ENCODE data around the gene RANBP3.
"Not testable (repeated sequence)": the region's sequence is repeated elsewhere in the genome, so short reads cannot be mapped to it uniquely, and the experiment has no call there.

The RANBP3 gene

DNA sequence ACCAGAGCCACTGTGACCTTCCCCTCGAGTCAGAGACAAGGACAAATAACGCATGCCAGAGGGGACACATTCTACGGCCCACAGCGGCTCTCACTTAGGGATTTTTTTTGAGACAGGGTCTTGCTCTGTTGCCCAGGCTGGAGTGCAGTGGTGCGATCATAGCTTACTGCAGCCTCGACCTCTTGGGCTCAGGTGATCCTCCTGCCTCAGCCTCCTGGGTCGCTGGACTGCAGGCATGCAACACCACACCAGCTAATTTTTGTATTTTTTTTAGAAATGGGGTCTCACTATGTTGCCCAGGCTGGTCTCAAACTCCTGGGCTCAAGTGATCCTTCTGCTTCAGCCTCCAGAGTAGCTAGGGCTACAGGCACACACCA, 28.1 kb upstream of the RANBP3 start:
- not testable (repeated sequence) for DNase-seq

- no peak for DNase-seq
These were observed 27.6 kb upstream of the RANBP3 start for GRCh38 chr19:6005321-6006069.

- DNase-seq = no peak
These were observed 26.0 kb upstream of the RANBP3 start for GRCh38 chr19:6003976-6004375.

GRCh38 chr19:6002591-6002990, 24.7 kb upstream of the RANBP3 start:
- no peak for DNase-seq

DNA sequence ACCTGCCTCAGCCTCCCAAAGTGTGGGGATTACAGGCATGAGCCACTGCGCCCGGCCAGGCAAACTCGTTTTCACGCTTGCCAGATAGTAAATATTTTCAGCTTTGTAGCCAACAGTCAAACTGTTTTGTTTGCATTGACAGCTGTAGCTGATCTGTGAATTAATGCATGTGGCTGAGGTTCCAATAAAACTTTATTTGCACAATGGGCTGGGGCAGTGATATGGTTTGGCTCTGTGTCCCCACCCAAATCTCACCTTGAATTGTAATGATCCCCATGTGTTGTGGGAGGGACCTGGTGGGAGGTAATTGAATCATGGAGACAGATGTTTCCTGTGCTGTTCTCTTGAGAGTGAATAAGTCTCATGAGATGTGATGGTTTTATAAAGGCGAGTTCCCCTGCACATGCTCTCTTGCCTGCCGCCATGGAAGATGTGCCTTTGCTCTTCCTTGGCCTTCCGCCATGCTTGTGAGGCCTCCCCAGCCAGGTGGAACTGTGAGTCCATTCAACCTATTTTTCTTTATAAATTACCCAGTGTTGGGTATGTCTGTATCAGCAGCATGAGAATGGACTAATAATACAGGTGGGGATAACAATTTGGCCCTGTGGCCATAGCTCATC, 22.4 kb upstream of the RANBP3 start:
- DNase-seq = no peak

GRCh38 chr19:5999693-6000092, 21.8 kb upstream of the RANBP3 start:
- no peak for DNase-seq

DNA sequence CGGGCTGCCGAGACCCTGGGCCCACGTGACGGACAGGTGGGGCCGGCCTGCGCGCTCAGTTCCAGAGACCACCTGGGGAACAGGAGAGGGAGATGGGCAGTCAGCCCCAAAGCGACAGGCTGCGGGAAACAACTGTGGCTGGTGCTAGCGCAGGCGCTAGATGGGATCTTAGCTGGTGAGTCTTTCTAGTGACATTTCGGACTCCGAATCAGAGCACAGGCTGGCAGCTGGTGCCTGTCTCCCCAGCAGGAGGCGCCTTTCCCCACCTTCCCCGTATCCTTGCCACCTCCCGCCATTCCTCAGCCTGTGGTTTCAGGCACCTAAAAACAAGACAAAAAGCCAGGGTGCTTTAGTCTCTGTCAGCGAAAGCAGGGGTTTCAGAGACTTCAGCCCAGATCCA, 19.4 kb upstream of the RANBP3 start:
- DNase-seq = no peak

- DNase-seq = no peak
These were observed 18.8 kb upstream of the RANBP3 start for GRCh38 chr19:5996623-5997320.

DNA sequence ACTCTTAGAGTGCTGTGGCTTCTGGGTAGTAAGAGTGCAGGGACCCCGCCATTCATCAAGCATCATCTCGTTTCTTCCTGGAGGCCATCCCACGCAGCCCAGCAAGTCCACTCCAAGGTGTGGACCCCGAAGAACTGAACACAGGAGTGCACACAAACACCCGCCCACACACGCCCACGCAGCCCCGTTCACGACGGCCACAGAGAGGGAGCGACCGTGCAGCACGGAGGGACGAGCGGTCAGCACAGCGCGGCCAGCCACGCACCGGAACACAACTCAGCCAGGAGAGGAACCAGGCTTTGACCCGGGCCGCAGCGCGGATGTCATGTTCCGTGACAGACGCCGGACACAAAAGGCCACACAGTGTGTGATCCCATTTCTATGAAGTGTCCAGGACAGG, 18.2 kb upstream of the RANBP3 start:
- no peak for DNase-seq

DNA sequence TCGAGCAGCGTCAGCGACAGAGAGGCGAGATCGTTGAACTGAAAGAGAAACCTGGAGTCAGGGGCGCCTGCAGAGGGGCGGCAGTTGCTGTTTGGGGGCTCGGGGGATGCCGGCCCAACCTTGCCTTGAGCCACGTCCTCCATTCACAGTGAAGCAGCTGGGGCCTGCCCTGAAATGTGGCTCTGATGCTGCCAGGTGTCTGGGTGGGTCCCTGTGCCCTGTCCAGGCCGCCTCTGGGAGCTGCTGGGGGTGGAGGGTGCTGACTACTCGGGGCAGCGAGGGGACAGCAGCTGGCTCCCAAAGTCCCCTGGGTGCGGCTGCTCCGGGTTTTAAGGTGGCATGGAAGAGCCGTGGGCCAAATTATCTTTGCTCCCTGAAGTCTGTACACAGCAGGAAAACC, 17.7 kb upstream of the RANBP3 start:
- DNase-seq = no peak

GRCh38 chr19:5994405-5995165, 16.6 kb upstream of the RANBP3 start:
- no peak for DNase-seq

DNA sequence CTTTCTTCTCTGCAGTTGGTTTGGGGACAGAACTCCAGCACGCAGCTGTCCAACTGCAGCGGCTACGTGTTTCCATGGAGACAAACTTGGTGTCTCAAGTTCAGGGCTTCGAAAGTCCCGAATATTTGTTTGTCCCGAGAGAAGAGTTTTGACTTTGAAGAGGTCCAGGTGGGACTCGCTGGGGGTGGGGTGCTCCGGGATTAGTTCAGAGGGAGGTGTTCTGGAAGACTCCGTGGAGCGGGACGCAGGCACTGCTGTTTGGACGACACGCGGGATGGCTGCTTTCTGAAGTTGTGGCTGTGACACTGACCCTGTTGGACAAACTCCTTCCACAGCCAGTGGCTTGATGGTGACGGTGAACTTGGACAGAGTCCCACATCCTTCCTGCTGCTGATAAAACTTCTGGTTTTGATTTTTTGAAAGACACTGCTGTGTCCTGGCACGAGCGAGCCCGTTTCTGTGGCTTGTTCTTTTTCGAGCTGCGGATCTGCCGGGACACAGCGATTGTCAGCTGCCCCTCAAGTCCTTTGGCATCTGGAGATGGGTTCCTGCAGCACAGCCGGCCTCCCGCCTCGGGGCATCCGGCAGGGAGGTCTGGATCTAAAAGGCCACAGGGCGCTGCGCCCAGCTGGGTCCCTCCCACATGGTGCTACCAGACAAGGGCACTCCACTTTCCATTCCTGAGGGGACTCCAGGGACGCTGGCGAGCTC, 15.9 kb upstream of the RANBP3 start:
- DNase-seq = no peak

DNA sequence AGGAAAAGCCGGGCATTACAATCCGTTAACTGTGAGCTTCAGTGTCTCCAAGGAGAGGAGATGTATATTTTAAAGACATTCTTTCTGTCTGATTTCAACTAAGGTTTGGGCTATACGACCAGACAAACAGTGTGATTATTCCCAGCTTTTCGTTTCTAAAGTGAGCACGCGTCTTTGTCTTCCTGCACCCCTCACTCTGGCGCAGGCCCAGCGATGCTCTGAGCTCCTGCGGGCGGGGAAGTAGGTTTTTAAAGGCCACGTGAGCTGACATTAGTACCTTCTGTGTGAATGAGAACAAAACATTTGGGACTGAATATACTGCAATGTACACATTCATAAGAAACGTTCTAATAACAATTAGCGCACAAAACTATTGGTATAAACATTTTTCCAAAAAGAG, 15.3 kb upstream of the RANBP3 start:
- no peak for DNase-seq

DNA sequence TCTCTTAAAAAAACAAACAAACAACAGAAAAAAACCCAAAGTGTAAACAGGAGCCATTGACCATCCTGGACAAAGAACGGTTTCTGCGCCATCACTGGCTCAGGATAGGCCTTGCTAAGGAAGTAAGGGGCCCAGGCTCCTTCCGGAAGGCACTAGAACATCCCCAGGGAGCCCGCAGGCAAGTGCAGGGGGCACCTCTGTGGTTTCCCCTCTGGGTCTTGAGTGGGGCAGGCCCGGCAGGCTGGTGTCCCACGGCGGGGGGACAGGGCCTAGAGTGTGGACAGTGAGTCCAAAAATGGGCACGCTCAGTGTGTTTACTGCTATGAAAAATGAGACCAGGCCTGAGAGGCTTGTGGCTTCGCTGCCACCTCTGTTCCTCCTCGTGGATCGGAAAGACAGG, 14.8 kb upstream of the RANBP3 start:
- no peak for DNase-seq

- no peak for DNase-seq
These were observed 13.4 kb upstream of the RANBP3 start for GRCh38 chr19:5991244-5991838.

DNA sequence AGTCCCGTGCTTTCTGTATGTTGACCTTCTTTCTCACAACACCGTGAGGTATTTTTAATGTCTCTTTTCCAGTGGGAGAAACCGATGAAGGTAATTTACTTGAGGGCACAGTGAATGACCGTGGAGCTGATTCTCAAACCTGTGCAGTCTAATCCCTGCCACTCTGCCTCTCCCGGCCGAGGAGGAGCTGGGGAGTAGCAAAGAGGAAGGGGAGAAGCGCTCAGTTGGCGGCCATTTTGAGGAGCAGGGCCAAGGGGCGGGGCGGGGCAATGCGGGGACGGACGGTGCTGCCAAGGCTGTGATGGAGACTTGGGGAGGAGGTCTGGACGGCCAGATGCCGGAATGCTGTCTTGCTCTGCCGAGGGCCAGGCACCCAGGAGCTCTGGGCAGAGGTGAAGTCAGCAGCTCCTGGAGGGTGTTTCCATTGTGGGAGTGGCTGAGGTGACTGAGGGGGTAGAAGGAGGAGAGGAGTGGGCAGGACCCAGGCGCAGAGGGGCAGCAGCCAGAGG, 12.4 kb upstream of the RANBP3 start:
- DNase-seq = peak; percentile 33

DNA sequence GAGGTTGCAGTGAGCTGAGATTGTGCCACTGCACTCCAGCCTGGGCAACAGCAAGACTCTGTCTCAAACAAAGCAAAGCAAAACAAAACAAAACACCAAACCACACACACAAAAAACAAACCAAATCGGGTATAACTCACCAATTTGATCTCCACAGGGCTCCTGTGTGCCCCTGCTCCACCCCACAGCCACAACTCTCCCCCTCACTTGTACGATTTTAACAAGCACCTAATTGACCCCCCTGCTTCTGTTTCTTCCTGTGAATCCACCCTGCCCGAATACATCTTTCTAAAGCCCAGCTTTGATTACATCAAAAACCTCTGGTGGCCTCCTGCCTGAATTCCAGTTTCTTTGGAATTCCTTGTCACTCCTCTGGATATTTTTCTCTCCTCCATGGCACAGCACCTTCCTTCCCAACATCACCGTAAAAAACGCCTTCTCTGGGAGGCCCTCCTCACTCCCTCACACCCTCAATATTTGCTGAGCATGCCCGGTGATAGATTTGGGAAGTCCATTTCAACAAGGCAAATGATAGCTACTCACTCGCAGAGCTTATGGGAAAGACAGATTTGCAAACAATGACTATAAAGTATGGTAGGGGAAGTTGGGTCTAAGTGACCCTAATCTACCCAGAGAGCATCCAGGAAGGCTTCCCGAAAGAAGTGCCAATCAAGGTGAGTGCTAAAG, 11.6 kb upstream of the RANBP3 start:
- no peak for DNase-seq

DNA sequence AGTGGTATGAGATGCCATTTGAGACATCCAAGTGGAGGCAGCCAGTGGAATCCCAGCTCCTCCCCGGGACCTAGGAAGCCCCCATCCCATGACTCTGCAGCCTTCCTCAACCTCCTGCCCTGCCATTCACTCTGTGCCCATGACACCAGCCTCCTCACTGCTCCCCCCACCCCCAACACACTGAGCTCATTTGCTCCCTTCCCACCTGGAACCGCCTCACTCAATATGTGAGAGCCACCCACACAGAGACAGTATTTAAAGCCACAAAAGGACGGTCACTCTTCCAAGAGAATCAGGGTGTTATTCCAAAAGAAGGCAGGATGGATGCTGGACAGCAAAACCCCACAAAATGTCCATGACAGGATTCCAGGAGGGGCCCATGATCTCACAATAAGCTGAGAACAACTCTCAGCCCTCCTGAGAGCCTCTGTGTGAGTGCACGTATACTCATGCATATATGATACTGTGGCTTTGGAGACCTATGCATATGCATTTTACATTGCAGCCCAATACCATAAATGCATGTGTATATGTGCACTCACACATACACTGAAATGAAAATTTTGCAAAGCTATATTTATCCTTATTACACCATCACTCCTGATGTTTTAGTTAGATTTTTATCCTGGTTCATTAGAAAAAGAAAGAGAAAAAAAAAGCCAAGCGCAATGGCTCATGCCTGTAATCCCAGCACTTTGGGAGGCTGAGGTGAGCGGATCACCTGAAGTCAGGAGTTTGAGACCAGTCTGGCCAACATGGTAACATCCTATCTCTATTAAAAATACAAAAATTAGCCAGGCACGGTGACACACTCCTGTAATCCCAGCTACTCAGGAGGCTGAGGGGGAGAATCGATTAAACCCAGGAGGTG, 10.8 kb upstream of the RANBP3 start:
- no peak for DNase-seq

DNA sequence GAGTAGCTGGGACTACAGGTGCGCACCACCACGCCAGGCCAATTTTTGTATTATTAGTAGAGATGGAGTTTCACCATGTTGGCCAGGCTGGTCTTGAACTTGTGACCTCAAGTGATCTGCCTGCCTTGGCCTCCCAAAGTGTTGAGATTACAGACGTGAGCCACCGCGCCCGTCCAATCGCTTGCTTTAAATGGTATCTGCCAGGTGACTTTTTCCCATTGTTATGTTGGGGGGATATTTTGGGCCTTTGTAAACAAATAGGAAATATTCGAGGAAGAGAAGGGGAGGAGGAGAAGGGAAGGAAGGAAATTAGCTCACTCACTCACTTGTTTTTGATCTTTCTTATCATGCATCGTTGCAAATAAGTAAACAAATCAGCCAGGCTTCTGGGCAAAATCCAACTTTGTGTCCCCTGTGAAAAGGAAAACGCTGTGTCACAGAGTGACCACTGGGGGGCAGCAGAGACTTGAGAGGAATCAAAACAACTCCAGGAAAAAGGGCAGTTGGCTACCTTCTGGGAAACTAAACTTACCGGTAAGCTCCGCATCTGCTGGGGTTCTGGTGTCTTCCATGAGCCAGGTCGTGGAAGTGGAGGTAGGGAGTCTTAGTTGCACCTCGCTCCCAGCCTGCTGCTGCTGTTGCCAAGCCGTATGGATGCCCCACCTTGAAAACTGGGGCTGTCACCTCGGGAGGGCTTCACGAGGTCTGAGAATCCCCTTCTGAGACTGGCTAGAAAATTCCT, 9.3 kb upstream of the RANBP3 start:
- peak; percentile 94 for DNase-seq

DNA sequence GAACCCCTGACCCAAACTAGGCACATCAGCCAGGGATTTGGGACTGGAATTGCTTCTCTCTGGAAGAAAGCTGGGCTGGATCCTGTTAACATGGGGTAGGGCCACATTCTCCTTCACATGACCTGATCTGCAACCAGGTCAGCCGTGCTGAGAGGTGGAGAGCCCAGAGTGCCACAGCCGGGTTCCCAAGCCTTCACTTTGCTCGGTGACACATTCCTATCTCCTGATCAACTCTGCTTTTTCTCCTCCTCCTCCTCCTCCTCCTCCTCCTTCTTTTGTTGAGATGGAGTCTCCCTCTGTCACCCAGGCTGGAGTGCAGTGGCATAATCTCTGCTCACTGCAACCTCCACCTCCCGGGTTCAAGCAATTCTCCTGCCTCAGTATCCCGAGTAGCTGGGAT, 7.9 kb upstream of the RANBP3 start:
- not testable (repeated sequence) for DNase-seq

Data from DMS79 treated with DMSO at 0.1 percent for 48 hours (cell line).